ENCODE measurements around the gene FLRT3. TPM values are rescaled to one million over a fixed set of nuclear protein-coding genes. Genes with fewer than 3 reads are reported as not detected.

The FLRT3 gene
- total RNA-seq, 1 experiment from 2014 or later, result 36.5 TPM

DNA sequence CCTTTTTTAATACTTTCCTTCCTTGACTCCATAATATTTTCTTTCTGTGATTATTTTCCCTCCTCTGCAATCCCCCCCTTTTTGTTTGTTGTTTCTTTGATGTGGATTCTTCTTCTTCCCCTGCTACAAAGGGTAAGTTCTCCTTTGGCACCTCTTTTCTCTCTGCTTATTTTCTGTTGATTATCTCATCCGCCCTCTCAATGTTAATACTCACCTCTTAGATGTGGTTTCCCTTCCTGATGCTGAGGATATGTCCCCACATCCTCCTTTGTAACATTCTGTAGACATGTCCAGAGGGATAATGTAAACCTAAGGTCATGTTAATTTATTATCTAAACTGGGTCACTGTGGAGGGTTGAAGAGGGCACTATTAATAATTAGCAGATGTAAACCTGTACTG lies 17.7 kb downstream of the FLRT3 start:
- DNase-seq (ENCODE audit: low spot score), result no peak

DNA sequence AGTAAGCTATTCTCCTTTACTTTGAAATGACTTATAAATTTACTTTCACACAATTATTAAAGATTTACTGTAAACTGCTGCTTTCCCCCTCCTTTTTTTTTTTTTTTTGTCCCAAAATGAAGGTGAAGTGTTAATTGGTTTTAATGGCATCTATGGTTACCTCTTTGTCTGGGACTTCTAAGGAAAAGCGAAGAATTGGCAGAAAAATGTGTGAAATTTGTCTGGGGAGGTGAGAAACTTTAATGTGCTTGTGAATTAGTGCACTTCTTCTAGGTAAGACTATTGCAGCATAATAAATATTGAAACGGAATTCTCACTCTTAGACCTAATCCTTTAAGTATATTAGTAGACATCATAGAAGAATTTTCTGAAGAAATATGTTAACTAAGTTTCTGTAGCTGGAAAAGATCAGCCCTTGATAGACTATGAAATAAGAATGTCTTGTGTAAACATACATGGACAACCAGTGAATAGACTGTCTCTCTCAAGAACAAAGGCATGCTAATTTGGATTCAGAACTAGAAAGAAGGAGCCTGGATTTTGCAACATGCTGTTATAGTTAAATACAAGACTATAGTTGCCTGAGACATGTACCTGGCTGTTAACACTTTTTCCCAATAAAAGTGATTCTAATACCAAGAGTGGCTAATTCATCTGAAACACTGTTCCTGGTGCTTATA lies 23.9 kb downstream of the FLRT3 start:
- DNase-seq (ENCODE audit: low spot score), result no peak

DNA sequence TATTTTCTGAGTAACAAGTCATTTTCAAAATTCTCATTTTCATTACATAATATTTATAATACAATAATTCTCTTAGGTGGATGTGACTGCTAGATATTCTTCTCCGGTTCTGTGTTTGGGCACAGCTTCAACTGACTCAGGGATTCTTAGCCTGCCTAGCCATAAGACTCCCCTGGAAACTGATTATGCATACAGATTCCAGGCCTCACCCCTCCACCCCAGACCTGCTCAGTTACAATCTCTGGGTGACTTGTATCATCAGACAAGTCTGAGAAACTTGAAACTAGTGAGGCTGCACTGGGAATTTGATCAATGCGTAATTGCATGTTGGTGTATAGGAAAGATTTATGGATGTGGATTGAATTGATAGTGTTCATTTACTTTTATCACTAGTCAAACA lies 25.4 kb downstream of the FLRT3 start:
- DNase-seq (ENCODE audit: low spot score), result no peak

DNA sequence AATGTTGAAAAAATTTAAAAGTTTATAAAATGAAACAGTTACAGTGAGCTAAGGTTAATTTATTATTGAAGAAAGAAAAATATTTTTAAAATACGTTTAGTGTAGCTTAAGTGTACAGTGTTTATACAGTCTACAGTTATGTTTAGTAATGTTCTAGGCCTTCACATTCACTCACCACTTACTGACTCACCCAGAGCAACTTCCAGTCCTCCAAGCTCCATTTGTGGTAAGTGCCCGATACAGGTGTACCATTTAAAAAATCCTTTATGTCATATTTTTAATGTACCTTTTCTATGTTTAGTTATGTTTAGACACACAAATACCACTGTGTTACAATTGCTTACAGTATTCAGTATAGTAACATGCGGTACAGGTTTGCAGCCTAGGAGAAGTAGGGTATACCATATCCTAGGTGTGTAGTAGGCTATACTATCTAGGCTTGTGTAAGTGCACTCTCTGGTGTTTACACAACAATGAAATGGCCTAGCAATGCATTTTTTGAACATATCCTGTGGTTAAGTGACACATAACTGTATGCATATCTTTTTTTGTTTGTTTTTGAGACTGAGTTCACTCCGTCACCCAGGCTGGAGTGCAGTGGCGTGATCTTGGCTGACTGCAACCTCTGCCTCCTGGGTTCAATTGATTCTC lies 26.3 kb downstream of the FLRT3 start:
- DNase-seq (ENCODE audit: low spot score), result no peak

DNA sequence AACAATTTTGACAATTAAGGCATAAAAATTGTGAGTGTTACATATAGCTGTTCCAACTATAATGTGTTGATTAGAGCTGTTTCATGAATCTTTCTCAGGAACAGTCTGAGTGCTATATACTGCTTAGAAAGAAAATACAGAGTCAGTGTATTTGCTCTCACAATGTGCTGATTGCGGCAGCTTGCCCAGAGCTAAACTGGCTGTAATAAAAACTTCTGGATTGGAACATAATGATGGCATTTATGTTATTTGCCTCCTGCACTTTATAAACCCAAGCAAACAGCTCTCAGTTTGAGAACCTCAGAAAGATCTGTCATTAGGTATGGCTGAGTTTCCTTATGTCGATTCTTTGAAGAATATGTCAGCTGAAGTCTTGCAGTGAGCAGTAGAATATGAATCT lies 29.5 kb downstream of the FLRT3 start:
- DNase-seq (ENCODE audit: low spot score), result no peak

DNA sequence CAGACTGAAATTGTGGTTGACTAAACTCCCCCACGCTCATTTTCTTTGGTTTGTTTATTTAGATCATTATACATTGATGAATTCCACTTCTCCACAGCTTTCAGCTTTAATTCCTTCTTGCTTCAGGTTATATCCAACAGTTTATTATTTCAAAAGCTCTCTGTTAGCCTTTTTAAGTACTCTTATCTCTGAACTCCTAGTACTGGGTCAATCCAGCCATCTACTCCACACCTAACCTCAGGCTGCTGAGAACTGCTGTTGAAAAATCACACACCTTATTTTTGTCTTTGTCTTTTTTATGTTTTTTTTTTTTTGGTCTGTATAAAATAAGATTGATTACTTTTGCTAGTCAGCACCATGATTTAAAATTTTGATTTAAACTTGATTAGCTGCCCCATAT lies 32.9 kb downstream of the FLRT3 start:
- no peak for DNase-seq (ENCODE audit: low spot score)

DNA sequence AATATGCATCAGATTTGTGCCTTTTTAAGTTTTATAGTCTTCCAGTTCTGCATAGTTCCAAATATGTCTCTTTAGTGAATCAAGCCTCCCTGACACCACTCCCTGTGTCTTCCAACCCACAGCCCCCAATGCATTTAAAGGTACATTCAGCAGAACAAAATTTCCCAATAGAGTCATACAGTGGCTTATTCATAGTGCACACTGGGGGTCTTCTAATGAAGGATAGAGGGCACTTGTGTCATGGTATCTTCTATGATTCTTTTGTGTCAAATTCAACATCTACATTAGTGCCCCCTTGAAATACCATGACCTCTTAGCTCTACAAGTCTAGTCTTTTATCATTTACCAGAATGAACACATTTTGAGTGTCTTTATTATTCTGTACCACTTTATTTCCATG lies 33.8 kb downstream of the FLRT3 start:
- DNase-seq (ENCODE audit: low spot score), result no peak

DNA sequence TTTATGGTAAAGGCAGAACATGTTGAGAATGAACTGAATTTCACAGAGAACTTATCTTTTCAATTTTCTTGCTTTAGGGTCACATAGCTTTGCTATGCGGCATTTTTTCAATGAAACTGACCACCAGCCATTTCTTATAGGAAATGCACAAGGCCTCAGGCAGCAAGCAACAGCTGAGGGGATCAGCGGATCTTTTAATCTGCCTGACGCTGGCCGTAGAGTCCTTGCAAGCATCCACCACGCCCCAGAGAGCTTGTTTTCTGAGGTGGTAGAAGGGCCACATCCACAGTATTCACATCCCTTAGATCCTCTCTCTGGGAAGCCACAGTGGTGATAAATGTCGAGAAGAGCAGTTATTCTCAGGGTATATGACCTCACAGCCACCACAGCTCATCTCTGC lies 34.3 kb downstream of the FLRT3 start:
- no peak for DNase-seq (ENCODE audit: low spot score)

DNA sequence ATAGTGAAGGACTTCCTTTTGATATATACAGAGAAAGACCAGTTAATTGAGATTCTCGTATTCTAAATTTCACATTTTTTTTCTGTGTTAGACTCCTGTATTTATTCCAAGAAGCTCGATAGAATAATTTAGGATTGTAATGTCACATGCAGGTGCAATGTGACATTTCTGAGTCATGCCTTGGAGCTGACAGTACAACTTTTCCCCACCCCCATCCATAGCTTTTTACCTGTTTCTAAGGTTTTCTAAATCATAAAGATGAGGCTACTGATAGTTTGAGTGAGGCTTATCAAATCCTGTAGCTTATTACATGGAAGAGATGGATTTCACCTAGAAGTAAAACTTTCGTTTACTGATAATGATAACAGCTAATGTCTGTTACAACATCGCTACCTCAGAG lies 37.6 kb downstream of the FLRT3 start:
- no peak for DNase-seq (ENCODE audit: low spot score)

DNA sequence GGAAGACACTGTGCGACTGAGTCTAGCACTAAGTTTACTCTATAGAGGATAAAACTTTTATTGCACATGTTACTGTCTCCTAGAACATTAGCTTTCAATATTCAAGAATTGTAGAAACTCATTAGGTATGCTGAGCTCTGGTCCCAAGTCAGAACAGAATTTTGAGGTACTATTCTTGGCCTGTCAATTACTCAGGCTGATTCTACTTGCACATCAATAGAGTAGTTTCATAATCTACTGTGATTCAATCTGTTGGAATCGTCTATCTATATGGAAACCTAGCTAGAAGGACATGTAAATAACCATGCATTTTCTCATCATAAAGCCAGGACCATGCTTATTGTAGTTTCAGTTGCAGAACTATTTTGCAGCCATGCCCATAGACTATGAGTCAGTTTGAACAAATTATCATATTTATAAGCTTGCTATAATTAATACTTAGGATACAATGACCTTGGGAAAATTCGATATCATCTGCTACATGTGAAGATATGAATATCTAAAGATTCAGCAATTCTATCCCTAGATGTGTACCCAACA lies 41.6 kb downstream of the FLRT3 start:
- DNase-seq (ENCODE audit: low spot score), result no peak

DNA sequence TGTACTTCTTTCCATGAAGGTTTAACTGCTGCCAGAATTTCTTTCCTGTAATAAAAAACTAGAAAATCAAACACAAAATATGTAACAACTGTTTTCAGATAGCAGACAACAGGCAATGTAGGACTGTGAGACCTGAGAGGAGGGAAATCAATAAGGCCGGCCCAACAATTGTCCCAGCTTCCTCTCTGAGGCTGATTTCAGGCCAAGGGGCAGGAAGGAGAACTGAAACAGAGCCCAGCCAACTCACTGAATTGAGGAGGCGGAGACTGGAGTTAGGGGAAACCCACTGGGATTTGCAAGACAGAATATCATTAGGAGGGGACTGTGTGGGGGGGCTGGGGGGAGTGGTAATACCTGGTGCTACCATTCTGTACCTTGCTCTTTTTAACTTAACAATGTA lies 42.2 kb downstream of the FLRT3 start:
- no peak for DNase-seq (ENCODE audit: low spot score)

DNA sequence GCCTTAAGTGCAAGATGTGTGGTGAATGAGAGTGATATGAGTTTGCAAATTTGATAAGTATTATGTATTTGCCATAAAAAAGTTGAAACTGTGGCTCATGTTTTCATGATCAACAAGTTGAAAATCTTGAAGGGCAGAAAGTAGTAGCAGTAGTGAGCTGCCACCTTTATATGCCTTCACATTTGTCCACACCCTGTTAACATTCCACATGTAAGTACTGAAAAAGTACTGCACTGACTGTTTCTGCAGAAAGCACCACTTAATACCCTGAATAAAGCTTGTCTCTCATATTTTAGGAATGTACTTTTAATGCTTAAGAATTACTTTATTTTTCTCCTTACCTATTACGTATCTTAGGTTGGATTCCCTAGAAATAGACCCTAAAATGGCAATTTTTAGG lies 45.9 kb downstream of the FLRT3 start:
- no peak for DNase-seq (ENCODE audit: low spot score)

DNA sequence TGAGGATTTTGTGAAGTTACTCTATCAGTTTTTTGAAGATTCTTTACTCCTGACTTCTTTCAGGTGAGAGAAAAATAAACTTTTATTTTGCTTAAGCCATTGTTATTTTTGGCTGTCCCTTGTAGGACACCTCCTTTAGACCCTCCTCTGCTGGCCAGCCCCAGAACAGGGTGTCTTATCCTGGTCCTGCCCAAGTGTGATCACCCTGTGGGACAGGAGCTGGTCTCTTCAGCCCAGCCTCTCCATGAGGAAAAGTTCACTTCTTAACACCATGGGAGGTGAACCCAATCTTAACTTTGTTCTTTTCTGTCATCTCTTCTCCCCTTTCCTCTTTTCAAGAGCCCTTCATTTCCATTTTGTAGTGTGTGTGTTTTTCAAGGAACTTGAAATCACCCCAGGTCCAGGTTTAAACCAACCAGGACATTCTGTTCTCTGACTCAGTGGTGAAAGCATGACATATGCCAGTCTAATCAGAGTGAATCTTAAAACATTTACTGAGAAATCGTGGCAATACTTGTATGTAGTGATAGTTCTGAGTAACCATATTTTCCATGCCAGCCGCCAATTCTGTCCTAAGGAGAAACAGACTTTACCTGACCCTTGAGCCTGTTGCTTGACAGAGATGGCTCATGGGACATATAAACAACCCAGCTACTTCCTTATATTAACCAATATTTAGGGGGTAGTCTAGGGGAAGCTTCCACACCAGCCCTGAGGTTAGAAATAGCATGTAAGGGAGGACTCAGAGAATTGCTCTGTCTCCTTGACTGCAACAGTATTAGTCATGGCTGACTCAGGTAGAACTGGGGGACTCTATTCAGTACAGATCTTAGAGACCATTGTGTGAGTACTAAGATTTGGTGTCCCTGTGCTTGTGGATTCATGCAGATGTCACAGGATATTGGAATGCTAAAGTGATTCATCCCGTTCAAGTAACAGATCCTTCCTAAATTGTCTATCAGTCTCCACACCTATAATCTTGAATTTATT lies 48.8 kb downstream of the FLRT3 start:
- peak; percentile 7 for DNase-seq (ENCODE audit: low spot score)

DNA sequence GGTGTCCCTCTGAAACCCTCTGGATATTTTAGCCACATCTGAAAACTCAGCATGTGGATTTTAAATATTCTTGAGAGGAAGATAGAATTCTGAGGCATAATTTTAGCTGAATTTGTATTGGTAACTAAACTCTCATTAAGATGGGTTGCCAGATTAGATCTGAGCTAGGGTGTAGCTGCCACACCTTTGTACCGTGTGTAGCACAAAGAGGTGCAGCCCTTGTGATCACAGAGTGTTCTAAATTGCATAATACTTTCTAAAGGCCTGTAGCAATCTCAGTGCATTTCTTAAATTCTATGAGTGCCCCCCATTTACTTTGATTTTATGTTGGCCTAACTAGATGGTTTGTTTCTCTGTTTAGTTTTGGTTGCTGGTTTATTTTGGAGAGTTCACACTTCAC lies 53.0 kb downstream of the FLRT3 start:
- no peak for DNase-seq (ENCODE audit: low spot score)

DNA sequence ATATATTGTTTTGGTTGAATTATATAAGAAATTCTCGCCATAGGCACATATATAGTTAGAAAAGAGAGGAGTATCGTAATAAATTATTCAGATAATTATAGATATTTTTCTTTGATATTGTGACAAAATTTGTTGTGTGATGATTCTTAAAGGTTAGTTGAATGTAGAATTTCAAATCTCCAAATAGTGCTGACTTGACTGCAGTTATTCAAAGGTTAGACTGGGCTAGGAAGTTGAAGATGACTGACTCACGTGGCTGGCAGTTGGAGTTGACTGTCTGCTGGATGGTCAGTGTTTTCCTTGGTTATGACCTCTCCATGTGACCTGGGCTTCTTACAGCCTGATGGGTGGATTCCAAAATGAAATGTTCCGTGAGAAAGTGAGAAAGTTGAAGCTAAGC lies 55.3 kb downstream of the FLRT3 start:
- no peak for DNase-seq (ENCODE audit: low spot score)

Data from H4 (cell line).